HG03439 (cell line): ENCODE measurements around the gene CLDN5.
A peak's percentile ranks its signal among the peaks of the same experiment; 100 is the strongest.

Source experiments
- ATAC-seq: cut with Tn5 transposase; IDR thresholded peaks from one replicate; pipeline ENCODE4 v1.9.1; 2021; ENCODE audit warnings: mild to moderate bottlenecking, moderate library complexity; ENCODE audit not compliant: unreplicated experiment

Gene CLDN5

DNA sequence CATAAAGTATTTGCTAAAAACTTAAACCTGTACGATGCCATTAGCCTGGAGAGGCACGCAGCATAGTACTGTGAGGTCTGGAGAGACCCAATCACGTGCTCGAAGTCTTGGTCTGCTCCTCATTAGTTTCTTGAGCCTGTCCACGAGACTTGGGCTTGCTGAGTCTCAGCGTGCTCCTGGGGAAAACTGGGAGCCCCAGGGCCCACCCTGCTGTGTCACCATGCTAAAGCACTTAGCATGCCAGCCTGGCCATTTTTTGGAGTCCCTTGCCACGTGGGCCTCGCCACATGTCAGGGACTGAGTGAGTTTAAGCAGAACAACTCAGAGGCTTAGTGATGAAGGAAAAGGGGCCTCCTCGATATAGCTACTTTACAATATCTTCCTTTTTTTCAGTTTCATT lies 41.9 kb downstream of the CLDN5 start:
- ATAC-seq, result no peak

GRCh38 chr22:19480789-19481188 lies 43.4 kb downstream of the CLDN5 start:
- no peak for ATAC-seq

DNA sequence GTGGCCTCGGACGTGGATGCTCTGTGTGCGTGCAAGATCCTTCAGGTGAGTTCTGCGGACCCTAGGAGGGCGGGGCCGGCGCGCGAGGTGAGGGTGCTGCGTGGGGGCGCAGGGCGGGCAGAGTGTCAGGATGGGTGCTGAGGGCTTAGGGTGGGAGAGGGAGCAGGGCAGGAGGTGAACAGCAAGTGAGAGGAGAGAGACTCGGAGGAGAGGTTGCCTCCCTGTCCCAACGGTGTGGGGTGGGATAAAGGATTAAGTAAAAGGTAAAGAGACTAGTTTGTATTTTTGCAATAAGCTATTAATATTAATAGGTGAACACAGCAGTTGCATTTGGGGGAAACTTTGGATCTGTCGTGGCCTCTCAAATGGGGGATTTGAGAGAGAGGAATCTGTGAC lies 44.0 kb downstream of the CLDN5 start:
- ATAC-seq, result peak; percentile 2

GRCh38 chr22:19479355-19480172 lies 44.6 kb downstream of the CLDN5 start, which contains the start of gene CDC45:
Gene CDC45 (plus strand): TSS chr22:19479920. CDS start chr22:19479969, 49 bp downstream.
- peak; percentile 81 for ATAC-seq

- peak; percentile 51 for ATAC-seq
Observed at GRCh38 chr22:19478901-19479354, 45.3 kb downstream of the CLDN5 start, which contains the start of gene UFD1. Gene UFD1 (minus strand): TSS chr22:19479193. CDS start chr22:19479085, 108 bp downstream.

DNA sequence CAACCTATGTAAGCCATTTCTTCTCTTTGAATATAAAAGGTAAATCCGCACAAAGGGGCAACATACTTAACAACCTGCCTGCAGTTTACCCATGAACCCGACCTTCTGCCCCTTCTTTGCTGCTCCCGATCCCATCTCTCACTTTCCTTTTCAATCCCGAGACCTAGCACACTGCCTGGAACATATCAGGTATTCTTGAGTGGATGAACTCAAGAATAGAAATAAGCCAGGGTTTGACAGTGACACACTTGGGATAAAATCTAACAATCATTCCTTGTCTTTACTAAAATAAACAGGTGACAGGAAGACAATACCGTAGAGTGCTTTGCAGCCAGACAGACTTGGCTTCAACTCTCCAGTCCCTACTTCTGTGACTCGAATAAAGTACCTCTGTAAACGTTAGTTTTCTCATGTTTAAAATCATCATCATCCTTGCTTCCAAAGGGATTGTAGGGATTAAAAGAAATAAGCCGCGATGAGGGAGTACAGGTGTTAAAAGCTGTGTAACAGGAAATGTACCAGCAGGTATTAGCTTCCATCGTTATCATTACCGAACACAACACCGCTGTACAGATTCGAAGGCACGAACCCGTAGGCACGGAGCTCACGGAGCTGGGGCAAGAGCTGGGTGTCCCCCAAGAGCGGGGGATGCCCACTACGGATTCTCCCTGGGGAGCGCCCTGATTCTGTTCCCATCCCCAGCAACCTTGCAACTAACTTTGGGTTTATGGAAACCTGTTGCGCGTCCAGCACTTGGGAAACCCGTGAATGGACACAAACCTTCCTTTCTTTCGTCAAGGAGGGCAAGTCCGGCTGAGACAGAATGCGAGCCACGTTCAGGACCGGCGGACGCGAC lies 45.9 kb downstream of the CLDN5 start:
- ATAC-seq, result no peak

- ATAC-seq, result no peak
Observed at GRCh38 chr22:19477321-19478044, 46.7 kb downstream of the CLDN5 start.

- no peak for ATAC-seq
Observed at GRCh38 chr22:19476023-19476422, 48.2 kb downstream of the CLDN5 start.

GRCh38 chr22:19473578-19473977 lies 50.6 kb downstream of the CLDN5 start:
- ATAC-seq, result no peak
